Neuronal stem cell (in vitro differentiated cells): Measurements from ENCODE around the gene BNIP5.

Experiments used
- DNase-seq: peaks from one replicate; pipeline ENCODE4 v3.0.0-alpha.2; 2013; ENCODE audit warnings: low spot score
- H2AFZ ChIP-seq: one replicate; pipeline ENCODE4 v1.6.1; 2013; ENCODE audit warnings: mild to moderate bottlenecking, low read length, inconsistent platforms
- H2AK5ac ChIP-seq: 2 replicates; pipeline ENCODE4 v1.6.1; 2013; ENCODE audit warnings: low read depth, mild to moderate bottlenecking, inconsistent platforms, low read length, moderate library complexity, mixed read lengths
- H2BK120ac ChIP-seq: 2 replicates; pipeline ENCODE4 v1.6.1; 2013; ENCODE audit warnings: low read depth, mild to moderate bottlenecking, inconsistent platforms, low read length, moderate library complexity, mixed read lengths
- H2BK12ac ChIP-seq: one replicate; pipeline ENCODE4 v1.6.1; 2013; ENCODE audit warnings: low read length, inconsistent platforms
- H2BK15ac ChIP-seq: 2 replicates; pipeline ENCODE4 v1.6.1; 2013; ENCODE audit warnings: mild to moderate bottlenecking, low read length, inconsistent platforms, mixed read lengths
- H2BK5ac ChIP-seq: one replicate; pipeline ENCODE4 v1.6.1; 2013; ENCODE audit warnings: inconsistent platforms, mild to moderate bottlenecking, low read length, moderate library complexity
- H3K14ac ChIP-seq: one replicate; pipeline ENCODE4 v1.6.1; 2013; ENCODE audit warnings: low read length, inconsistent platforms
- H3K18ac ChIP-seq: 2 replicates; pipeline ENCODE4 v1.6.1; 2013; ENCODE audit warnings: low read length, inconsistent platforms
- H3K23ac ChIP-seq: 2 replicates; pipeline ENCODE4 v1.6.1; 2013; ENCODE audit warnings: low read depth, mild to moderate bottlenecking, mixed read lengths, low read length, inconsistent platforms; ENCODE audit not compliant: poor library complexity
- H3K27ac ChIP-seq: replicated peaks from 3 replicates; pipeline ENCODE4 v1.5.1; 2013; ENCODE audit warnings: low read length, inconsistent platforms
- H3K27me3 ChIP-seq, 3 experiments: 2 replicates each; pipeline ENCODE4 v1.6.1; 2013; ENCODE audit warnings: low read length in 3 of 3, mild to moderate bottlenecking in 2 of 3, inconsistent platforms in 1 of 3, low read depth in 1 of 3, mixed read lengths in 1 of 3, moderate library complexity in 1 of 3; ENCODE audit not compliant: control insufficient read depth in 3 of 3, insufficient read depth in 3 of 3
- H3K36me3 ChIP-seq, 2 donors: replicated peaks in 1 of 2; 2 replicates each; pipeline ENCODE4 v1.6.1; 2013; ENCODE audit warnings: low read length in 2 of 2; ENCODE audit not compliant: control insufficient read depth in 2 of 2, insufficient read depth in 2 of 2
- H3K4ac ChIP-seq: 2 replicates; pipeline ENCODE4 v1.6.1; 2013; ENCODE audit warnings: inconsistent platforms, mild to moderate bottlenecking, low read length, moderate library complexity
- H3K4me1 ChIP-seq, 2 donors: 1 replicate in 1 of 2; 2 replicates in 1 of 2; pipeline ENCODE4 v1.6.1; 2013; ENCODE audit warnings: low read length in 2 of 2, low read depth in 1 of 2; ENCODE audit not compliant: control insufficient read depth in 2 of 2, insufficient read depth in 1 of 2
- H3K4me2 ChIP-seq: one replicate; pipeline ENCODE4 v1.6.1; 2013; ENCODE audit warnings: mild to moderate bottlenecking, low read length, inconsistent platforms; ENCODE audit not compliant: insufficient read depth, poor library complexity, severe bottlenecking
- H3K4me3 ChIP-seq, 2 donors: 2 replicates each; pipeline ENCODE4 v1.5.1; 2013; ENCODE audit warnings: low read length in 2 of 2, mild to moderate bottlenecking in 2 of 2, inconsistent platforms in 1 of 2, moderate library complexity in 1 of 2
- H3K79me1 ChIP-seq: one replicate; pipeline ENCODE4 v1.6.1; 2013; ENCODE audit warnings: low read depth, mild to moderate bottlenecking, inconsistent platforms, low read length, moderate library complexity
- H3K9ac ChIP-seq: one replicate; pipeline ENCODE4 v1.6.1; 2013; ENCODE audit warnings: mild to moderate bottlenecking, low read depth, low read length, inconsistent platforms; ENCODE audit not compliant: poor library complexity
- H3K9me3 ChIP-seq, 2 donors: replicated peaks in 1 of 2; 2 replicates each; pipeline versions ENCODE3 to v1.6.1; 2013; ENCODE audit warnings: low read length in 2 of 2, mild to moderate bottlenecking in 2 of 2, inconsistent platforms in 1 of 2, low read depth in 1 of 2, mixed read lengths in 1 of 2, moderate library complexity in 1 of 2; ENCODE audit not compliant: control insufficient read depth in 2 of 2, insufficient read depth in 1 of 2
- H4K8ac ChIP-seq: one replicate; pipeline ENCODE4 v1.6.1; 2013; ENCODE audit warnings: low read depth, mild to moderate bottlenecking, inconsistent platforms, low read length, moderate library complexity
- H4K91ac ChIP-seq: one replicate; pipeline ENCODE4 v1.6.1; 2013; ENCODE audit warnings: low read length, low read depth, mild to moderate bottlenecking, inconsistent platforms; ENCODE audit not compliant: poor library complexity
- WGBS, 2 donors: extraction: QIAGEN DNeasy Blood & Tissue Kit; methylation state at CpG; one replicate each; pipeline ENCODE4 v1.1.7; 2013; ENCODE audit warnings: missing lambda C conversion rate in 2 of 2, mixed read lengths in 1 of 2; ENCODE audit not compliant: insufficient read length in 2 of 2, insufficient replicate concordance in 1 of 2; ENCODE audit errors: extremely low coverage in 2 of 2; 5-methylcytosine and 5-hydroxymethylcytosine counted together

Gene BNIP5

GRCh38 chr6:36267731-36268477 is 68.8 kb downstream of the BNIP5 start:
- Histone ChIP-seq H3K9ac (no peak overlapping the region), H2AFZ (no peak overlapping the region), H3K4me1 (no peaks in the 10 kb centered on the region), H3K4me3 (no peak overlapping the region), H2BK120ac (no peak overlapping the region), H3K4me2 (no peak overlapping the region), H4K8ac (no peak overlapping the region), H3K23ac (no peak overlapping the region), H2AK5ac (no peak overlapping the region), H3K14ac (no peak overlapping the region), H2BK12ac (no peak overlapping the region), H2BK15ac (no peak overlapping the region), H3K18ac (no peak overlapping the region), H3K27ac (no peak overlapping the region), H3K27me3 (no peaks in the 10 kb centered on the region), H4K91ac (no peak overlapping the region), H3K36me3 (no peaks in the 10 kb centered on the region), H3K4ac (no peak overlapping the region), H3K79me1 (no peaks in the 10 kb centered on the region), H3K9me3 (peaks cover 0 to 3% of the 10 kb centered on the region in 2 donors), H2BK5ac (no peak overlapping the region)
- no peak for DNase-seq
- no CpG with 5 or more reads among the region's 4 CpGs for WGBS, 2 donors

DNA sequence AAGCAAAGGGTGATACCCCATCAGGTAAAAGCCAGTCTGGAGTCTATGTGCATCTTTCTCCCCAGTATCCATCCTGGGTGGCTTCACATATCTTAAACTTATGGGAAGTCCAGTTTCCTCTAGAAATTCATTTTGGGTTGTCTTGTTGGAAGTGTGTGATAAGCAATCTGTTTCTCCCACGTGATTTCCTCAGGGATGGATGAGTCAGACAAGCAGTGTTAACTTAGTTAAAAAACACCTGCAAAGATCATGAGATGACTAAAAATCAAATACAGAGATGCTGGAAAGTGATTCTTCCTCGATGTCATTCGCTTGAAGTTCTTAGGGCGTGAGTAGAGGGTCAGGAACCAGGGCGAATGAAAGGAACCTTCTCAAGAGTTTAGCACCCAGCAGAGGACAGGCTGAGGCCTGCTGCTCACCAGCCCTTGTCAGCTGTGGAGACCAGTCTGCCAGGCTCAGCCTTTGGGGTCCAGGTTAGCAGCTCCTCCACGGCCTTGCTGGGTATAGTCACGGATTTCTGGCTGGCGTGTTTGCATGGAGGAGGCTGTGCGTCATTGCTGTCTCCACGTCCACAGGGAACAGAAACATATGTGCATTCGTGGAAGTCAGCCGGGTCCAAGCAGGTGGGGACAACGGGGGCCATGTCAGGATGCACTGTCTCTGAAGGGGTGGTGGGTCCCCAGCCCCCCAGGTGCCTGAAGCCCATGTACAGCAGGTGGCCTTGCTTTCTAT is 69.6 kb downstream of the BNIP5 start:
- no peak overlapping the region for H2BK5ac ChIP-seq
- H3K4me3 ChIP-seq: no peak overlapping the region
- no peak for DNase-seq
- no peak overlapping the region for H2AK5ac ChIP-seq
- H3K9ac ChIP-seq: no peak overlapping the region
- H3K4me2 ChIP-seq: no peak overlapping the region
- no peaks in the 10 kb centered on the region for H3K27me3 ChIP-seq
- no peak overlapping the region for H2AFZ ChIP-seq
- no peak overlapping the region for H2BK120ac ChIP-seq
- no peak overlapping the region for H4K8ac ChIP-seq
- H3K79me1 ChIP-seq: no peaks in the 10 kb centered on the region
- H2BK12ac ChIP-seq: no peak overlapping the region
- H3K14ac ChIP-seq: no peak overlapping the region
- peaks cover 0 to 3% of the 10 kb centered on the region in 2 donors for H3K9me3 ChIP-seq
- H3K18ac ChIP-seq: no peak overlapping the region
- no peak overlapping the region for H3K23ac ChIP-seq
- H3K4ac ChIP-seq: no peak overlapping the region
- WGBS, 2 donors: no CpG with 5 or more reads among the region's 13 CpGs
- no peaks in the 10 kb centered on the region for H3K4me1 ChIP-seq
- no peaks in the 10 kb centered on the region for H3K36me3 ChIP-seq
- H3K27ac ChIP-seq: no peak overlapping the region
- no peak overlapping the region for H4K91ac ChIP-seq
- H2BK15ac ChIP-seq: no peak overlapping the region
